H1 (cell line): ENCODE data around the gene PRICKLE1. TPM values are rescaled to one million over a fixed set of nuclear protein-coding genes. Genes with fewer than 3 reads are reported as not detected.

ENCODE experiments used
- CTCF ChIA-PET: fragments of 300-600 bp; sonication (Branson Sonifier 250); formaldehyde crosslinking; loops from one replicate; lab custom pipeline; 2021; ENCODE audit not compliant: partially characterized antibody; lab: Charles Lee
- POLR2A ChIA-PET: fragments of 300-600 bp; sonication (Branson Sonifier 250); formaldehyde crosslinking; loops from one replicate; lab custom pipeline; 2021; ENCODE audit warnings: inconsistent platforms; ENCODE audit not compliant: partially characterized antibody; lab: Charles Lee
- DNase-seq, 2 experiments: peaks; one replicate each; pipeline versions ENCODE4 v3.0.0 to v3.0.0-alpha.2; 2010 to 2022; ENCODE audit warnings: low spot score in 2 of 2, low read depth in 1 of 2, mixed read lengths in 1 of 2
- FAIRE-seq: peaks from 2 replicates; lab custom pipeline; 2011; peaks lifted over from hg19 to GRCh38; lab: Jason Lieb, UNC
- H2AFZ ChIP-seq: 2 replicates; pipeline ENCODE4 v1.8.1; 2012; ENCODE audit warnings: low read length, inconsistent platforms
- H2AK5ac ChIP-seq: 2 replicates; pipeline ENCODE4 v1.6.1; 2013; ENCODE audit warnings: low read depth, low read length
- H2BK120ac ChIP-seq: replicated peaks from 2 replicates; pipeline ENCODE3; 2013; ENCODE audit warnings: low read depth, low read length, inconsistent platforms
- H2BK12ac ChIP-seq: 2 replicates; pipeline ENCODE4 v1.6.1; 2013; ENCODE audit warnings: low read depth, low read length
- H2BK15ac ChIP-seq: 2 replicates; pipeline ENCODE4 v1.6.1; 2013; ENCODE audit warnings: low read length
- H2BK20ac ChIP-seq: 2 replicates; pipeline ENCODE4 v1.6.1; 2013; ENCODE audit warnings: low read length
- H2BK5ac ChIP-seq: 2 replicates; pipeline ENCODE4 v1.6.1; 2013; ENCODE audit warnings: low read depth, low read length
- H3K14ac ChIP-seq: 2 replicates; pipeline ENCODE4 v1.6.1; 2013; ENCODE audit warnings: inconsistent platforms; ENCODE audit not compliant: insufficient read length
- H3K18ac ChIP-seq: 2 replicates; pipeline ENCODE4 v1.6.1; 2013; ENCODE audit warnings: low read length; ENCODE audit errors: extremely low read depth
- H3K23ac ChIP-seq: 2 replicates; pipeline ENCODE4 v1.6.1; 2013; ENCODE audit warnings: inconsistent platforms; ENCODE audit not compliant: insufficient read length
- H3K23me2 ChIP-seq: 2 replicates; pipeline ENCODE4 v1.6.1; 2013; ENCODE audit warnings: low read depth, low read length
- H3K27ac ChIP-seq: 2 replicates; pipeline ENCODE4 v1.6.1; 2011; ENCODE audit warnings: low read depth, low read length, inconsistent platforms
- H3K27me3 ChIP-seq, 4 experiments: replicated peaks in 1 of 4; 1 replicate in 1 of 4; 2 replicates in 3 of 4; pipeline versions ENCODE4 v1.6.1 to v1.8.1; 2011 to 2013; ENCODE audit warnings: low read length in 3 of 4, mild to moderate bottlenecking in 3 of 4, inconsistent platforms in 2 of 4, mixed read lengths in 2 of 4, moderate library complexity in 1 of 4; ENCODE audit not compliant: control insufficient read depth in 3 of 4, insufficient read depth in 3 of 4; ENCODE audit errors: extremely low read depth in 1 of 4
- H3K36me3 ChIP-seq, 4 experiments: 2 replicates each; pipeline versions ENCODE4 v1.6.1 to v1.8.1; 2011 to 2013; ENCODE audit warnings: mild to moderate bottlenecking in 4 of 4, low read length in 3 of 4, moderate library complexity in 2 of 4, control low read depth in 1 of 4, inconsistent platforms in 1 of 4; ENCODE audit not compliant: insufficient read depth in 4 of 4, control insufficient read depth in 2 of 4
- H3K4ac ChIP-seq: replicated peaks from 2 replicates; pipeline ENCODE3; 2013; ENCODE audit warnings: low read length, low read depth, mixed read lengths, inconsistent platforms; ENCODE audit not compliant: insufficient read length
- H3K4me1 ChIP-seq, 4 experiments: replicated peaks in 1 of 4; 1 replicate in 1 of 4; 2 replicates in 3 of 4; pipeline versions ENCODE4 v1.6.1 to v1.8.1; 2011 to 2013; ENCODE audit warnings: low read length in 3 of 4, inconsistent platforms in 2 of 4, mixed read lengths in 1 of 4; ENCODE audit not compliant: insufficient read depth in 4 of 4, control insufficient read depth in 3 of 4
- H3K4me2 ChIP-seq, 2 experiments: 2 replicates each; pipeline versions ENCODE4 v1.6.1 to v1.8.1; 2011 to 2013; ENCODE audit warnings: low read depth in 2 of 2, low read length in 2 of 2, control low read depth in 1 of 2, inconsistent platforms in 1 of 2, mild to moderate bottlenecking in 1 of 2; ENCODE audit not compliant: insufficient read depth in 1 of 2
- H3K4me3 ChIP-seq, 4 experiments: fragments of 200-600, 300-600 bp in 1 of 4; sonication (generic), shearing (Covaris generic), sonication (Bioruptor Twin) in 1 of 4; 2 replicates each; pipeline versions ENCODE4 v1.5.1 to v1.8.1; 2011 to 2016; ENCODE audit warnings: low read length in 4 of 4, low read depth in 3 of 4, control low read depth in 2 of 4, inconsistent platforms in 2 of 4, mild to moderate bottlenecking in 2 of 4, mixed read lengths in 1 of 4, moderate library complexity in 1 of 4; ENCODE audit not compliant: insufficient read depth in 2 of 4; ENCODE audit errors: extremely low read depth in 1 of 4
- H3K56ac ChIP-seq: replicated peaks from 2 replicates; pipeline ENCODE3; 2013; ENCODE audit warnings: low read depth, mild to moderate bottlenecking, mixed read lengths, low read length, inconsistent platforms; ENCODE audit not compliant: insufficient read length
- H3K79me1 ChIP-seq: 2 replicates; pipeline ENCODE4 v1.6.1; 2013; ENCODE audit warnings: low read depth, low read length, control low read depth
- H3K79me2 ChIP-seq, 2 experiments: 2 replicates each; pipeline versions ENCODE4 v1.6.1 to v1.8.1; 2012 to 2013; ENCODE audit warnings: low read length in 2 of 2, mild to moderate bottlenecking in 2 of 2, inconsistent platforms in 1 of 2; ENCODE audit not compliant: insufficient read depth in 2 of 2, control insufficient read depth in 1 of 2
- H3K9ac ChIP-seq, 4 experiments: replicated peaks in 1 of 4; 1 replicate in 1 of 4; 2 replicates in 3 of 4; pipeline versions ENCODE4 v1.6.1 to v1.8.1; 2011 to 2013; ENCODE audit warnings: low read depth in 3 of 4, low read length in 3 of 4, control low read depth in 2 of 4, mild to moderate bottlenecking in 2 of 4, moderate library complexity in 2 of 4, inconsistent platforms in 1 of 4; ENCODE audit errors: extremely low read depth in 1 of 4
- H3K9me3 ChIP-seq, 2 experiments: 2 replicates each; pipeline versions ENCODE4 v1.6.1 to v1.8.1; 2012 to 2013; ENCODE audit warnings: mild to moderate bottlenecking in 2 of 2, moderate library complexity in 2 of 2, control low read depth in 1 of 2, inconsistent platforms in 1 of 2, low read depth in 1 of 2, low read length in 1 of 2, mixed read lengths in 1 of 2; ENCODE audit not compliant: insufficient read depth in 2 of 2
- H4K20me1 ChIP-seq, 2 experiments: replicated peaks in 1 of 2; 2 replicates each; pipeline versions ENCODE3 to v1.8.1; 2011 to 2013; ENCODE audit warnings: inconsistent platforms in 2 of 2, low read length in 2 of 2, mild to moderate bottlenecking in 1 of 2; ENCODE audit not compliant: insufficient read depth in 2 of 2, control insufficient read depth in 1 of 2
- H4K5ac ChIP-seq: 2 replicates; pipeline ENCODE4 v1.6.1; 2013; ENCODE audit warnings: low read length, low read depth, mixed read lengths, inconsistent platforms; ENCODE audit not compliant: insufficient read length
- H4K8ac ChIP-seq: 2 replicates; pipeline ENCODE4 v1.8.0; 2013; ENCODE audit warnings: mild to moderate bottlenecking, moderate library complexity, low read length, inconsistent platforms; ENCODE audit not compliant: insufficient read depth; ENCODE audit errors: extremely low read depth
- H4K91ac ChIP-seq: replicated peaks from 2 replicates; pipeline ENCODE3; 2013; ENCODE audit warnings: low read length, mixed read lengths, inconsistent platforms; ENCODE audit not compliant: insufficient read length
- ASH2L ChIP-seq: fragments of 200-600, 300-600 bp; sonication (generic); IDR thresholded peaks from one replicate; pipeline ENCODE4 v1.7.1; 2017; ENCODE audit warnings: low read length
- CBX8 ChIP-seq: fragments of 300-800, 300-1000 bp; sonication (generic); IDR thresholded peaks from 2 replicates; pipeline ENCODE4 v1.7.1; 2016; ENCODE audit warnings: low read depth, low read length, borderline replicate concordance
- CEBPB ChIP-seq: IDR thresholded peaks from 2 replicates; pipeline ENCODE4 v1.6.1; 2012; ENCODE audit warnings: low read depth, low read length
- CHD1 ChIP-seq: IDR thresholded peaks from 2 replicates; pipeline ENCODE4 v1.6.1; 2012; ENCODE audit warnings: low read depth, low read length, improper control_type of control experiment
- CHD2 ChIP-seq: IDR thresholded peaks from 2 replicates; pipeline ENCODE4 v1.6.1; 2012; ENCODE audit warnings: low read length, improper control_type of control experiment
- EP300 ChIP-seq, 2 experiments: IDR thresholded peaks; 1 replicate in 1 of 2; 2 replicates in 1 of 2; pipeline ENCODE4 v1.6.1; 2011 to 2012; ENCODE audit warnings: low read depth in 2 of 2, low read length in 2 of 2, mild to moderate bottlenecking in 2 of 2, borderline replicate concordance in 1 of 2, inconsistent platforms in 1 of 2, moderate library complexity in 1 of 2
- JUN ChIP-seq: IDR thresholded peaks from 2 replicates; pipeline ENCODE4 v1.6.1; 2011; ENCODE audit warnings: low read depth, mild to moderate bottlenecking, improper control_type of control experiment, low read length
- NANOG ChIP-seq: IDR thresholded peaks from 2 replicates; pipeline ENCODE4 v1.6.1; 2011; ENCODE audit warnings: low read length, low read depth, mild to moderate bottlenecking, inconsistent platforms; ENCODE audit not compliant: insufficient read depth, poor library complexity, severe bottlenecking
- NRF1 ChIP-seq: IDR thresholded peaks from 2 replicates; pipeline ENCODE4 v1.6.1; 2011; ENCODE audit warnings: mild to moderate bottlenecking, low read depth, low read length, improper control_type of control experiment
- SIN3A ChIP-seq, 2 experiments: IDR thresholded peaks in 1 of 2; conservative IDR thresholded peaks in 1 of 2; 2 replicates each; pipeline ENCODE4 v1.6.1; 2011 to 2012; ENCODE audit warnings: low read length in 2 of 2, improper control_type of control experiment in 1 of 2, low read depth in 1 of 2, mild to moderate bottlenecking in 1 of 2
- TBP ChIP-seq: IDR thresholded peaks from 2 replicates; pipeline ENCODE4 v1.6.1; 2011; ENCODE audit warnings: low read depth, low read length, improper control_type of control experiment
- ZNF274 ChIP-seq: IDR thresholded peaks from 2 replicates; pipeline ENCODE4 v1.7.0; 2012; ENCODE audit warnings: low read length, borderline replicate concordance; ENCODE audit errors: extremely low read depth
- WGBS, 2 experiments: shearing (Covaris generic) in 1 of 2; methylation state at CpG; one replicate each; pipeline versions ENCODE4 v1.1.6 to v1.1.7; 2013 to 2015; ENCODE audit warnings: low lambda C conversion rate in 2 of 2, mixed read lengths in 2 of 2, inconsistent platforms in 1 of 2, low coverage in 1 of 2, missing lambda C conversion rate in 1 of 2; ENCODE audit not compliant: insufficient replicate concordance in 2 of 2, insufficient coverage in 1 of 2, insufficient read length in 1 of 2; ENCODE audit errors: extremely low coverage in 1 of 2, missing lambda C conversion rate in 1 of 2; 5-methylcytosine and 5-hydroxymethylcytosine counted together
- polyA plus RNA-seq, 7 experiments: library from polyadenylated mRNA; depleted of rRNA in 3 of 7; stranded (reverse) in 5 of 7; unstranded in 2 of 7; fragments of >200 nt in 5 of 7; fragments of 200-250 nt in 2 of 7; gene quantifications; 1 replicate in 5 of 7; 2 replicates in 1 of 7; 4 replicates in 1 of 7; pipeline versions ENCODE4 v1.2.1 to v1.2.3, GENCODE V29; 2011 to 2013; ENCODE audit warnings: missing spikeins in 2 of 7, mixed read lengths in 2 of 7
- total RNA-seq: library from RNA; stranded (reverse); fragmentation: NEBNext Ultra II Directional; extraction: Animal tissue kit (Norgen Biotek cat#: 25700); gene quantifications from 2 replicates; pipeline ENCODE4 v1.2.1, GENCODE V29; 2021
- TF ChIP-seq, protein P1 (sequence below): IDR thresholded peaks from 2 replicates; pipeline ENCODE4 v1.6.1; 2012; ENCODE audit warnings: inconsistent platforms

The PRICKLE1 gene
- total and polyA plus RNA-seq, 2 of the 8 experiments (the other 6 are each of a cell fraction or from before 2014, with no cell fraction given), result 14.0 to 22.4 TPM

GRCh38 chr12:42490261-42490842 lies 99.2 kb downstream of the PRICKLE1 start:
- no peak overlapping the region for H2BK15ac ChIP-seq
- no peak overlapping the region for H3K14ac ChIP-seq
- no peaks in the 10 kb centered on the region for H3K36me3 ChIP-seq
- H3K79me1 ChIP-seq, result no peaks in the 10 kb centered on the region
- H3K23ac ChIP-seq, result no peak overlapping the region
- ChIA-PET CTCF (interaction anchor here (0.7 to 1.4 kb wide), 6 partner anchors 9 to 403 kb away, joined by 3 to 6 read pairs (median 3); no protein-coding TSS in a partner anchor), POLR2A (interaction anchor here (1.0 to 3.3 kb wide), 3 partner anchors 9 to 79 kb away, joined by 3 to 13 read pairs (median 4); no protein-coding TSS in a partner anchor)
- H3K4me2 ChIP-seq, result no peak overlapping the region
- no peak overlapping the region for H2BK20ac ChIP-seq
- H2BK5ac ChIP-seq, result no peak overlapping the region
- no peak overlapping the region for H3K4ac ChIP-seq
- peaks cover 0 to 4% (median 3%) of the 10 kb centered on the region in 4 experiments; a peak in 2 of 7 replicates for H3K27me3 ChIP-seq
- no peaks in the 10 kb centered on the region for H3K23me2 ChIP-seq
- H4K20me1 ChIP-seq, result no peaks in the 10 kb centered on the region
- H2BK12ac ChIP-seq, result no peak overlapping the region
- no peak overlapping the region for H3K56ac ChIP-seq
- no peak overlapping the region for H4K91ac ChIP-seq
- no peak for FAIRE-seq
- H3K18ac ChIP-seq, result no peak overlapping the region
- H3K27ac ChIP-seq, result no peak overlapping the region
- H2AFZ ChIP-seq, result no peak overlapping the region
- H3K79me2 ChIP-seq, result no peaks in the 10 kb centered on the region
- 81% methylated on average over 5 of the region's 5 CpGs; no CpG with 5 or more reads in 1 of the 2 experiments for WGBS, 2 experiments
- no peak overlapping the region for H3K9ac ChIP-seq
- H3K4me3 ChIP-seq, result no peak overlapping the region
- H3K4me1 ChIP-seq, result peaks cover 7 to 13% (median 9%) of the 10 kb centered on the region in 4 experiments; a peak in 5 of 7 replicates
- no peaks in the 10 kb centered on the region for H3K9me3 ChIP-seq
- no peak for DNase-seq
- no peak overlapping the region for H2BK120ac ChIP-seq
- no peak overlapping the region for H2AK5ac ChIP-seq
- H4K8ac ChIP-seq, result no peak overlapping the region
- no peak overlapping the region for H4K5ac ChIP-seq
- no peak for TF ChIP-seq NRF1
- no peak for TF ChIP-seq ASH2L
- no peak for TF ChIP-seq SIN3A (conservative IDR thresholded peaks at IDR 0.05 in 1 of 2, IDR thresholded peaks at IDR 0.05 in 1 of 2; ENCODE audit: low read depth in 1 of 2, low read length in 2 of 2)
- no peak for TF ChIP-seq NANOG
- no peak for TF ChIP-seq CBX8
- no peak for TF ChIP-seq CHD2
- TF ChIP-seq JUN, result no peak
- TF ChIP-seq CHD1, result no peak
- TF ChIP-seq CEBPB, result no peak
- no peak for TF ChIP-seq ZNF274
- TF ChIP-seq, protein P1, sequence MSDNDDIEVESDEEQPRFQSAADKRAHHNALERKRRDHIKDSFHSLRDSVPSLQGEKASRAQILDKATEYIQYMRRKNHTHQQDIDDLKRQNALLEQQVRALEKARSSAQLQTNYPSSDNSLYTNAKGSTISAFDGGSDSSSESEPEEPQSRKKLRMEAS, result no peak
- no peak for TF ChIP-seq TBP
- TF ChIP-seq EP300 (IDR thresholded peaks at IDR 0.05; ENCODE audit: borderline replicate concordance in 1 of 2, low read depth in 2 of 2, low read length in 2 of 2), result no peak
